ENCODE measurements around the gene GPR68.
A peak's percentile ranks its signal among the peaks of the same experiment; 100 is the strongest.
"Not testable (repeated sequence)": the region's sequence is repeated elsewhere in the genome, so short reads cannot be mapped to it uniquely, and the experiment has no call there.

GPR68 gene

DNA sequence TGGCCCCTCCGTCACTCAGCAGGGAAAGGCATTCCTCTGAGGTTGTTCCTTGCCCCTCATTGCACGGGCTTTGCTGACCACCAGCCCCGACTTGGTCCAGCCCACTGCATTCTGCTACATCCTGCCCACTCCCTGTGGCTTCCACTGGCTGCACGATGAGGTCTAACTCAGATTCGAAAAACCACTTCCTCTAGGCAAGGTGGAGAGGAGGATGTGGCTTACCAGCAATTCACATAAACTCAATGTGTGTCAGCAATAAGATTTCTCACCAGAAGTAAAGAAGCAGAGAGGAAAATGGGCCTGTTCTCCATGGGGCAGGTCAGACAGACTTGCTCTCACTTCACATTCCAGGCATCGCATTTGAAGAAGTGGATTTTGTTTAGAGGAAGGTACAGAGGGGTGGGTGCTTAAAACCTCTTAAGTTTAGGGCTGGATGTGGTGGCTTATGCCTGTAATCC is 14.7 kb downstream of the GPR68 start:
- peak in 1 of 2 donors; percentile 25 for DNase-seq (ENCODE audit: low read depth in 1 of 2, low spot score in 1 of 2)

DNA sequence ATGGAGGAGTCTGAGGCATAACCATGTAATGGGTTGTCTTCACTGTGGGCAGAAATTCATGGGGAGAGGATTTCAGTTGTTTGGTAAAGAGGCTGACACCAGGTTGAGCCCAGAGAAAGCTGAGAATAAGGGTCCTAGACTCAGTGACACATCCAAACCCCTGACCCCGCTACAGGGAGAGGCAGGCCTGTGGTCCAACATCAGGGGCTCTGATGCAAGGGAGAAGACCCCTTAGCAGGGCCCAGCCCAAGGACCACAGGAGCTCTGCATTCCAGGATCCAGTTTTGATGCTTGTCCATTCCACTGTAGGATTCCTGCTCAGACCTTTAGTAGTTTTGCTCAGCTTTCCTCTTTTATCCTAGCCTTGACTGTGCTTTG is 15.5 kb downstream of the GPR68 start:
- DNase-seq (ENCODE audit: low read depth in 1 of 2, low spot score in 1 of 2), result no peak

DNA sequence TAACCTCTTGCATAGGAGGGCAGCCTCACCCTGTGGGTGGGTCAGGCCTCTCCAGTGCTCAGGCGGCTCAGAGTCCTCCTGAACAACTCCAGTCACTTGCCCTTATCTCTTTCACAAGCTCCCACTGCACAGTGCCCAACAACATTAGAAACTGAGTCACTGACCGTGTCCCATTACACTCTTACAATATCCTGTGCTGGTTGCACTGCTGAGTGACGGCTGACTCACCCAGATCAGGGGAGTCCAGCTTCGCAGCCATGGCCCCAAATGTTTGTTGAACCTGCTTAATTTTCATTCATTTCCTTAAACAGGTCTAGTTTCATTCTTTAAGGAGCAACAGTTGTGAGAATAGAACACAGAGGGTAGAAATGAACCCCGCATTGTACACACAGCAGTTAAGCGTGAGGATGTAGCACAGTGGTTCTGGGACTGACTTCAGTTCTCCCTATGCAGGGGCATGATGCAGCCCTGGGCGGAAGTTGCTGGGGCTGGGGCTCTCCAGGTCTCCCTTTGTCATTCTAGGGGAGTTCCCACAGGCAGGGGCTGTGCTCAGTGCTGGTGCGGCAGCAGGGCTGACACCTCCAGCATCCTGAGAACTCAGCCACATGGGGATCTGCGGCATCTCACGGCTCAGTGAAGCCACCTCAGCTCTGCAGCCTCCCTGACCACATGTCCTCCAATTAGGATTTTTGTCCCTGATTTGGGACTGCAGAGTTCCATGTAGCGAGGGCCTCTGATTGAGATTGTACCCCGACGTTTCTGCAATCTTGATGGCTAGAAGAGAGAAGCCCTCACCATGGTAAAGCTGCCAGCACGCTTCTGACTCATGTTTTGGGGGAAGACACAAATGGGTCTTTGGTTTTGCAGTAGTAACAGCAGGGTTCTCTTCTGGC is 16.1 kb downstream of the GPR68 start:
- peak; percentile 45 to 75 for DNase-seq (ENCODE audit: low read depth in 1 of 2, low spot score in 1 of 2)

DNA sequence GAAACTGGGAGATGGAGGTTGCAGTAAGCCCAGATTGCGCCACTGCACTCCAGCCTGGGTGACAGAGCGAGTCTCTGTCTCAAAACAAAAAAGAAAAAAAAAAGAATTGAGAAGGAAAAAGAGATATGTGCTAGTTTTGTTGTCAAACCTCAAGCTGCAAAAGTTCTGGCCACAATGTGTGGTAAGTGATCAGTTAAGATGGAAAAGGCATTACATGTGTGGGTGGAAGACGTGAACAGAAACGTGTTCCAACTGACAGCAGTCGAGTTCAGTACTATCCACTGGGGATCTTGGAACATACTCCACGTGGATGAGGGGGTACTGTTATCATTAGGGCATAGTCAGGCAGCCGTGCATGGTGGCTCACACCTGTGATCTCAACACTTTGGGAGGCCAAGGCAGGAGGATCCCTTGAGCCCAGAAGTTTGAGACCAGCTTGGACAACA is 17.3 kb downstream of the GPR68 start:
- no peak for DNase-seq (ENCODE audit: low read depth in 1 of 2, low spot score in 1 of 2)

DNA sequence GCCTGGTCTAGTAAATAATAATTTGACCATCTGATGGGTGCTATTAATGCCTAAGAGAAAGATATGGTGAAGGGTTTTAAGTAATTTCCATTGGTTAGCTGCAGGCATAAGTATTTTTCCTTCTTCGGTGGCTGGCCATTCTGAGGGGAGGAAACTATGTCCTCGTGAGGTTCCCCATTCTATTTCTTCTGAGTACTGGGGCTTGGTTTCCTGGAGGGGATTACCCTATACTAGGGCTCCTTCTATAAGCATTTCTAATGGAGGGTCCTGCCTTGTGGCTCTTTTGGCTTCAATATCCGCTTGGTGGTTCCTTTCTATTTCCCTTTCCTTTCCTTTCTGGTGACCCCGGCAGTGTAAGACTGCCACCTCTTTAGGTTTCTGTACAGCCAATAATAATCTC is 18.1 kb downstream of the GPR68 start:
- not testable (repeated sequence) for DNase-seq (ENCODE audit: low read depth in 1 of 2, low spot score in 1 of 2)

DNA sequence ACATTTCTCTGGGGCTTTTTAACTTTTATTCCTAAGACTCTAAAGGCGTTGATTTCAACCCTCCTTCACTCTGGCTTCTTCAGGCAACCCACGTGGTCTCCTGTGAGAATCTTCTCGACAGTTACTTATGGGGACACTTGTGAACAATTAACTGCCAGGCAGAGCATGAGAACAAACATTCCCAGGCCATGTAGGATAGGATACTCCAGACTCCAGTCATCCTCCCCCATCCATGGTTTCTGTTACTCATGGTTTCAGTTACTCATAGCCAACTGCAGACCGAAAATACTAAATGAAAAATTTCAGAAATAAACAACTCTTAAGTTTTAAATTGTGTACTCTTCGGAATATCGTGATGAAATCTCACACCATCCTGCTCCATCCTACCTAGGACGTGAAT is 19.5 kb downstream of the GPR68 start:
- no peak for DNase-seq (ENCODE audit: low read depth in 1 of 2, low spot score in 1 of 2)

DNA sequence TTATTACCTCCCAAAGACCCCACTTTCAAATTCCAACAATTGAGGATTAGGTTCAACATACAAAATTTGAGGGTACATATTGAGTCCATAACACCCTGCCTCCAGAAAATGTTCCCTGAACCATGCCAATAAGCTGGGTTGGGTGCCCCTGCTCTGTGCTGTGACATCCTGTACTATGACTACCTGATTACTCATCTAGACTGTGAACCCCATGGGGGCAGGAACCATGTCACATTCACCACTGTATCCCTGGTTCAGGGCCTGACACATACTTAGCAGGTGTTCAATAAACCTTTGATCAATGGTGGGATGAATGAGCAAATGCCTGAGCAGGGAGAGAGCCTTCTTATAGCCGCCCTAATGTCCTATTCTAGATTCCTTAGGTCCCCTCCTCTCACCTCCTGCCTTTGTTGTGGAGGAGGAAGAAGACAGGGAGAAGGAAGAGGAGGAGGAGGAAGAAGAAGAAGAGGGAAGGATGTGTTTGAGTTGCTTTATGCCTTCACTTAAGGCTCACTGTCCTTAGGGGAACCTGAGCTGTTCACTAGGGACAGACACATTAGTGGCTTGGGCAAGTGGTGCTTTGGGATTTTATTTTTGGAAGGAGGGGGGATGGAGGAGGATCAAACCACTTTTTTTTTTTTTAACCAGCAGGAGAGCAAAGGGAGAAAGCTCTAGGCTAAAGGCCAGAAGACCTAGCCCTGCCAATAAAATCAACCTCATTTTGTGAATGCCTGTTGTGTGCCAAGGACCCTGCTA is 21.3 kb downstream of the GPR68 start:
- no peak for DNase-seq (ENCODE audit: low read depth in 1 of 2, low spot score in 1 of 2)

DNA sequence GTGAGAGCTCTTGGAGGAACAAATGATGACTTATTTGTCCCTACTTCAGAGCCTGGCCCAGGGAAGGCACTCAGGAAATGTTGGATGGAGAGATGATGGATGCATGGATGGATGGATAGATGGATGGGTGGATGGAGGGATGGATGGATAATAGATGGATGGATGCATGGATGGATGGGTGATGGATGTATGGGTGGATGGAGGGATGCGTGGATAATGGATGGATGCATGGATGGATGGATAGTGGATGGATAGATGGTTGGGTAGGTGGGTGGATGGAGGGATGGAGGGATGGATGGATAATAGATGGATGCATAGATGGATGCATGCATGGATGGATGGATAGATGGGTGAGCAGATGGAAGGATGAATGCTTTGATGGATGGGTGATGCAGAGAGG is 23.2 kb downstream of the GPR68 start:
- DNase-seq (ENCODE audit: low read depth in 1 of 2, low spot score in 1 of 2), result no peak

DNA sequence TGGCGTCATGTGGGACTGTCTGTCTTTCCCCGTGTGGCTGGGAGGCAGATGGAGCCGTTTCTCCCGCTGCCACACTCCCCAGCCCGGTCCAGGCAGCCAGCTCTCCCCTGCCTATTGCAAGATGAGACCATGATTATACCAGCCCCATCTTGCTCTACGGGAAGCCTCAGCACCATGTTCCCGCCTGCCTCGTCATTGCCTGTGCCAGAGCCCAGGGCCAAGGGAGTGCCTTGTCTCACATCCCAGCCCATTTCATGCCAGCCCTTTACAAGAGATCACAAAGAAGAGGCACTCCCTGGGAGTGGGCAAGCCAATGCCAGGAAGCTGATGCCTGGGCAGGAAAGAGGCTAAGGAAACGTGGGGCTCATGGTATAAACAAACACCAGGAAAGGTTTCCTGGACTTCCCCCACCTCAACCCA is 23.9 kb downstream of the GPR68 start:
- no peak for DNase-seq (ENCODE audit: low read depth in 1 of 2, low spot score in 1 of 2)

DNA sequence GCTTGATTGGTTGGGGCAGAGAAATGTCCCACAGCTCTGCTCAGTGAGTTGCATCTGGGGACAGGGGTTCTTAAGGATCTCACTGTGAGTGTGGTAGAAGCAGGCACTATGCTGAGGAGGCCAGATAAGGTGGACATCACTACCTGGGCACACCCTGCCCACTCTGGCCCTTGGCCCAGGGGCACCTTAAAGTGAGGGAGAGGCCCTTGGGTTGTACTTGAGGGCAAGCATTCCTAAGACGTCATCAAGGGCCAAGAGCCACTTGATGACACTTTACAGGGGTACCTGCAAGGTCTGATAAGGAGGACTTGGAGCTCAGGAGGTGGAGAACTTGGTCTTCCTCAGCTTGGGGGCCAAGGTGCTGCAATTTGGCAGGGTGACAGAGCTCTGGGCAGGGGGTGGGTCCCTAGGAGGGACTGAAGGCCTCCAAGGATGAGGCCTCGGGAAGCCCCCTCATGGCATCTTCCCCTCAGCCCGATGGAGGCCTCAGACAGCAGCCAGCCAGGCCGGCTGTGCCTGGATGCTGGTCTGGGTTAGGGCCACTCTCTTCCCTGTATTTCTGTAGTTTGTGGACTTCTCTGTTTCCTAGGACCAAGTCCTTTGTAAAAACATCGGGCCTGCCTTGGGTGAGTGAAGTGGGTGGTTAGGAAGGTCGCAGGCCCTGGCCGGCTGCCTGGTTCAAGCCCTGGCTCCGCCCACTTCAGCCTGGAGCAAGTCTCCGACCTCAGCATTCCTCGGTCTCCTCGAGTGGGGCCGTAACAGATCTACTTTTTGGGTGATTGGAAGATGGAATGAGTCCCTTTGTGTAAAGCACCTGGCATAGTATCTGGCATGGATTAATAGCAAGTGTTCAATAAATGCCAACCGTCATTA is 24.8 kb downstream of the GPR68 start:
- DNase-seq (ENCODE audit: low read depth in 1 of 2, low spot score in 1 of 2), result no peak

DNA sequence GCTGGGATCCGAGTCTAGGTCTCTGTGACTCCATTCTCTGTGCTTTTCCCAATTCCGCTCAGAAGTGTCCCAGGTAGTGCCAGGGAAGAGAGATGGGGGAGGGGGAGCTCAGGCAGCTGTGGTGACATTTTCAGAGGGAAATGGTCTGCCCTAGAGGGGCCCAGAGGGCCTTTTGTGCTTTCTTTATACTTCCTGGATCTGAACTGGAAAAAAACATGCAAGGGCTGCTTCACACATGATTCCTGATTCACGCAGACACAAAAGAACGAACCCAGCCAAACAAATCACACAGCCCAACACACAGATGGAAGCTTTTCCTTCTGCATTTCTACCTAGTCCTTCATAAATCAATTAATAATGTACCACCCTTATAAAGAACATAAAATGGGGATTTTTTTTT is 26.5 kb downstream of the GPR68 start:
- DNase-seq (ENCODE audit: low read depth in 1 of 2, low spot score in 1 of 2), result no peak

DNA sequence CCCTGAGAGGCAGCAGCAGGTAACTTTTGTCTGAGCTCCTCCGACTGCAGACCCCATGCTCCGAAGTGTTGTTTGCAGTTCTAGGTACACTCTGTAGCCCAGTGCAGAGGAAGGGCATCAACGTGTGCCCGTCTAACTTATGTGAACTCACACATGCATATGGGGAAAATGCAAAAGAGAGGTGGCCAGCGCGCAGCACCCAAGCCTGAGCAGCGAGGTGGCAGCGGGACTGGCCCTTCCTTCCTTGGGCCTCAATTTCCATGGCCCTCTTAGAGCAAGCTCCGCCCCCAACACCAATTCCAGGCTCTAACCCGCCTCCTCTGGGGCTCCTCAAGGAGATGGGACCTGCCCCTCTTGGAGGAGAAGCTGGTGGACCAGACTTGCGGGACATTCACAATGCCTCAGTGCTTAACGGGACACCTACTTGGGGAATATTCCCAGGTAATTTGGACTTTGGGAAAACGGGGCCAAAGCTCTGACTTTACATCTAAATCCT is 27.7 kb downstream of the GPR68 start:
- DNase-seq (ENCODE audit: low read depth in 1 of 2, low spot score in 1 of 2), result no peak

DNA sequence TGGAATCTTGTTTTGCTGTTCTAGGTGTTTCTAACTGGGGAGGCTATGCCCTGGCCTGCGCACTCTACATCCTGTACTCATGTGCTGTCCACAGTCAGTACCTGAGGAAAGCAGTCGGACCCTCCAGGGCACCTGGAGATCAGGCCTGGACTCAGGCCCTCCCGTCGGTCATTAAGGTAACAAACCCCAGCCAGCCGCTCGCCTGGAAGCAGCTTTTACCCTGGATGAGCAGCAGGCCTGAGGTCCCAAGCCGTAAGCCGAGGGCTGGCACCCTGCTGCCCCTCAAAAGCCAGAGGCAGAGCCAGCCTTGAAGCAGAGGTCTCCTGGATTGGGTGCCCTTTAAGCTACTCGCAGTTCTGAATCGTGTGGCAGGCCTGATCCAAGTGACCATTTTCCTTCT is 29.1 kb downstream of the GPR68 start:
- DNase-seq (ENCODE audit: low read depth in 1 of 2, low spot score in 1 of 2), result no peak

DNA sequence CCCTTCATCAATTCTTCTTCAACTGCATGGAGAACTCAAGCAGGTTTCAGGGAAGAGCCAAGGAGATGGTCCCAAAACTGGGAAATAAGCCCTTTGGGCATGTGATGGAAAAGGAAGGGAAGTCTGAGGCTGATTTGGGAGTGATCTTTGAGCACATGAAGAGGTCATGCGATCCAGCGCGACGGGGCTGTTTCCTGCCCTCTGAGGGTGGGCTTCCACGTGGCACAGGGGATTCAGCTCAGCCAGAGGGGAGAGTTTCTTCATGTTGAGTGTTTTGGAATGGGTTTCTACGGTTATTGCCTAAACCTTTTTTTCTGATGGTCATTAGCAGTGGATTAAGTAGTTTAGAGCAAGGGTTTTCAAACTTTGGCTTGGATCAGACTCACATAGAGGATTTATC is 30.2 kb downstream of the GPR68 start:
- no peak for DNase-seq (ENCODE audit: low read depth in 1 of 2, low spot score in 1 of 2)

DNA sequence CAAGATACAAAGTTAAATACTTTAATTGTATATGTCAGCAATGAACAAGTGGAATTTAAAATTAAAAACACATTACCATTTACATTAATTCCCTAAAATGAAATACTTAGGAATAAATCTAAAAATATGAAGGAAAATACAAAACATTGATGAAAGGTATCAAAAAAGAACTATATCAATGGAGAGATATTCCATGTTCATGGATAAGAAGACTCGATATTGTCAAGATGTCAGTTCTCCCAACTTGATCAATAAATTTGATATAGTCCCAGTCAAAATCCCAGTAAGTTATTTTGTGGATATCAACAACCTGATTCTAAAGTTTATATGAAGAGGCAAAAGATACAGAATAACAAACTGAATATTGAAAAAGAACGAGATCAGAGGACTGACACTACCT is 33.5 kb downstream of the GPR68 start:
- DNase-seq (ENCODE audit: low read depth in 1 of 2, low spot score in 1 of 2), result no peak

DNA sequence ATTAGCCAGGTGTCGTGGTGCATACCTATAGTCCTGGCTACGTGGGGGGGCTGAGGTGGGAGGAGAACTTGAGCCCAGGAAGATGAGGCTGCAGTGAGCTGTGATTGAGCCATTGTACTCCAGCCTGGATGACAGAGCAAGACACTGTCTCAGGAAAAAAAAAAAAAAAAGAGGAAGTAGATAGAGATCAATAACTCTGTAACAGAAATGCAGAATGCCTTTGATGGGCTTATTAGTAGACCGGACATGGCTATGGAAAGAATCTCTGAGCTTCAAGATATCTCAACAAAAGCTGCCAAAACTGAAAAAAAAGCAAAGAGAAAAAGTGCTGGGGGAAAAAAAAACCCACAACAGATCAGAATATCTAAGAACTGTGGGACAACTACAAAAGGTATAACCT is 37.5 kb downstream of the GPR68 start:
- no peak for DNase-seq (ENCODE audit: low read depth in 1 of 2, low spot score in 1 of 2)

DNA sequence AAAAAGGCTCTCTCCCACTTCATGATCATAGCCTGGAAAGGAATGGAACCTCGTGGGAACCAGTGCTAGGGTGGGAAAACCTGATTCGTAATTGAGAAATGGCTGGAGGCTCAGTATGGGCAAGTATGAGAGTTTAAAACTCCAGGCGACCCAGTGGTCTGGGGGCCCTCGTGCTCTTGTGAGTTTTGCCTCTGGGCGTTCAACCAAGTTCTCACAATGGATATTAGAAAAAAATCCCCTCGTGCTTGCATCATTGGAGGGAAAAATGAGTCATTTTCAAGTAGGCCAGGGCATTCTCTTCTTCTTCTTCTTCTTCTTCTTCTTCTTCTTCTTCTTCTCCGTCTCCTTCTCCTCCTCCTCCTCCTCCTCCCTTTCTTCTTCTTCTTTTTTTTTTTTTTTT is 39.0 kb downstream of the GPR68 start:
- DNase-seq (ENCODE audit: low read depth in 1 of 2, low spot score in 1 of 2), result no peak

DNA sequence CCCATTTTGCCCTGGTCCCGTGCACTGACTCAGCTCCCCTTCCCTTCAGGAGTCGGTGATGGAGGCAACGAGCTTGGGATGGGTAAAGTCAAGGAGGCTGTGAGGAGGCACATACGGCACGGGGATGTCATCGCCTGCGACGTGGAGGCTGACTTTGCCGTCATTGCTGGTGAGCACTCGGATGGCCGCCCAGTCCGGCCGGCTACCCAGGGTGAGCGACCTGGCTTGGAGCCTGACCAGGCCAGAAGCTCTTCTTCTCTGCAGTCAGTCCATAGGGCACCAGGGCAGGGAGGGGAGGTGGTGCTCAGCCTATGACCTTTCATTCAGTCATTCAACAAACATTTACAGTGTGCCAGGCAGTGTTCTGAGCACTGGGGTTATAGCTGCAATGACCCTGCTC is 39.8 kb downstream of the GPR68 start:
- no peak for DNase-seq (ENCODE audit: low read depth in 1 of 2, low spot score in 1 of 2)

DNA sequence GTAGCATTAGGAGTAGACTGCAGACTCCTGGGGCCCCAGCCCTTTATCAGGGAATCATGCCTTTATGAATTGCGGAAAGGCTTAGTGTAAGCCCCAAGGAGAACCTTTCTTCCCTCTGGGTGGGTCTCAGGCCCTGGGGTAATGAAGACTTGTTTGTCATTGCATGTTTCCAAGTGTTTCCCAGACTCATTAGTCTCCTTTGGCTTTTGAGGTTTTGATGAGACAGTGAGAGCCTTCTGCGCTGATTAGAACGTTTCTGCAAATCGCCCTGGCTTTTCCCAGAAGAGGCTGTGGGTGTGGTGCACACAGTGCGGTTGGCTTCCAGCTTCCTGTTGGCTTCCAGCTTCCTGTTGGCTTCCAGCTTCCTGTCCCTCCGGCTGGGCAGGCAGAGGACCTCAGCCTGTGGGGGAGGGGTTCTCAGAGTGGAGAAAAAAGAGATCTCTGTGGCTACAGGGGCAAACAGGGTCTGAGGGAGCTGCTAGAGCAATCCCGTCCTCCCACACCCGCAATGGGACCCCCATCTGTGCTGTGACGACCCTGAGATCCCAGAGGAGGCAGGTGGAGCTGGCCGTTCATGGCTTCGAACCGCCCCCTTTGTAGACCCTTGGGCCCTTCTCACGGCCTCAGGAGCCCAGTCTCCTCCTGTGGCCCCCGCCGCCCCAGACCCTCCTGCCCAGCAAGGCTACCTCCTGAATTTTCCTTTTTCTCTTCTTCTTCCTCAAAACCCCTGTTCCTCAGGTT is 42.1 kb downstream of the GPR68 start:
- DNase-seq (ENCODE audit: low read depth in 1 of 2, low spot score in 1 of 2), result no peak

DNA sequence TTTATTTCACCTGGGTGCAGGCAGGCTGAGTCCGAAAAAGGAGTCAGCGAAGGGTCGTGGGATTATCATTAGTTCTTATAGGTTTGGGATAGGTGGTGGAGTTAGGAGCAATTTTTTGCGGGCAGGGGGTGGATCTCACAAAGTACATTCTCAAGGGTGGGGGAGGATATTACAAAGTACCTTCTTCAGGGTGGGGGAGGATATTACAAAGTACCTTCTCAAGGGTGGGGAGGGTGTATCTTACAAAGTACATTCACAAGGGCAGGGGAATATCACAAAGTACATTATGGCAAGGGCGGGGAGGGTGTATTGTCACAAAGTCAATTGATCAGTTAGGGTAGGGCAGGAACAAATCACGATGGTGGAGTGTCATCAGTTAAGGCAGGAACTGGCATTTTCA is 43.7 kb downstream of the GPR68 start:
- not testable (repeated sequence) for DNase-seq (ENCODE audit: low read depth in 1 of 2, low spot score in 1 of 2)

Measured in stimulated activated CD4-positive, alpha-beta T cell treated with anti-CD3 and anti-CD28 coated beads, Interleukin-15, amount 100 ng/mL, for 1 hour (primary cell).